GM12872 (cell line): ENCODE data around the gene GCDH.

Experiments
- TF ChIP-seq, protein P1 (sequence below): IDR thresholded peaks from 3 replicates; pipeline ENCODE4 v1.5.1; 2011; ENCODE audit warnings: low read depth, mild to moderate bottlenecking, low read length, moderate library complexity; ENCODE audit not compliant: insufficient read depth

Gene GCDH

DNA sequence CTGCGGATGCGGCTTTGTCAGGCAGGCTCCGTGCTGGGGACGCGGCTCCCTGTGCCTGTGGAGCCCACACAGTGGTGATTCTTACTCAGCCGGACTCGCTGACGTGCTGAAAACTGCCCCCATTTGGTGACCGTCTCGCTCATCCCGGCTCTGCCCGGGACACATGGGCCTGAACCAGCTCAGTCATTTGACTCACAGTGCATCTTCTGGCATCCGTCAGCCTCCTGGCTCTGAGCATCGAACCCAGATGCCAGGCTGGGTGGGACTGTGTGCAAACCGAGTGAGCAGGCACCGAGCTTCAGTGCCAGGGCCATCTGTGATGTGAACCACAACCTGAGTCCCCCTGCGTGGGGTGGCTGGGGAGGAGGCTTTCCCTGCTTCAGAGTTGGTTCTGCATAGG lies 5.5 kb downstream of the GCDH start:
- TF ChIP-seq, protein P1, sequence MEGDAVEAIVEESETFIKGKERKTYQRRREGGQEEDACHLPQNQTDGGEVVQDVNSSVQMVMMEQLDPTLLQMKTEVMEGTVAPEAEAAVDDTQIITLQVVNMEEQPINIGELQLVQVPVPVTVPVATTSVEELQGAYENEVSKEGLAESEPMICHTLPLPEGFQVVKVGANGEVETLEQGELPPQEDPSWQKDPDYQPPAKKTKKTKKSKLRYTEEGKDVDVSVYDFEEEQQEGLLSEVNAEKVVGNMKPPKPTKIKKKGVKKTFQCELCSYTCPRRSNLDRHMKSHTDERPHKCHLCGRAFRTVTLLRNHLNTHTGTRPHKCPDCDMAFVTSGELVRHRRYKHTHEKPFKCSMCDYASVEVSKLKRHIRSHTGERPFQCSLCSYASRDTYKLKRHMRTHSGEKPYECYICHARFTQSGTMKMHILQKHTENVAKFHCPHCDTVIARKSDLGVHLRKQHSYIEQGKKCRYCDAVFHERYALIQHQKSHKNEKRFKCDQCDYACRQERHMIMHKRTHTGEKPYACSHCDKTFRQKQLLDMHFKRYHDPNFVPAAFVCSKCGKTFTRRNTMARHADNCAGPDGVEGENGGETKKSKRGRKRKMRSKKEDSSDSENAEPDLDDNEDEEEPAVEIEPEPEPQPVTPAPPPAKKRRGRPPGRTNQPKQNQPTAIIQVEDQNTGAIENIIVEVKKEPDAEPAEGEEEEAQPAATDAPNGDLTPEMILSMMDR: no peak

DNA sequence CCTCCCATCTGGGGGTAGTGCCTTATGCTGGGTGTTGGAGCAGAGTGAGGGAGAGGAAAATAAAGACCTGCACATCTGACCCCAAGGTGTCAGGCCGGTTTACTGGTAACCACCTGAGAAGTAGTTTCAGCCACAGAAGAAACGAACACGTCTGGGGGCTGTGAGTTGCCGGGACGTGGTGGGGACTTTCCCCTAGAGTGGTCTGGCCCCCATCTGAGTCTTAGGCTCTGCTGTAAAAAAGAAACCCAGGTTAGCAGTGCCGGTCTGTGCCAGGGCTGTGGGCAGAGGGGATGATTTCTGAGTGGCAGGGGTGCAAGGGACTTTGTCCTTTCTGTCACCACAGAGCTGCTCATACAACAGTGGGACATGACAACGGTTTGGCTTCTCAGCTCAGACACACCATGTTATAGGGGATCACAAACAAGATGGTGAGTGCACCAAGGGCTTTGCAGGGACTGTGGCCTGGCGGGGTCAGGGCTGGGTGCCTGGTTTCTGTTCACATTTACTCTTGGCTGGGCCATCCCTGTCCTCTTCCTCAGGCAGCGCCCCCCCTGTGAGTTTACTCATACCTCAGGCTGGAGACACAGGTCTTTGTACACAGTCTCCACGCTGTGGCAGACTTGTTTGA lies 9.0 kb downstream of the GCDH start:
- TF ChIP-seq, protein P1: no peak

DNA sequence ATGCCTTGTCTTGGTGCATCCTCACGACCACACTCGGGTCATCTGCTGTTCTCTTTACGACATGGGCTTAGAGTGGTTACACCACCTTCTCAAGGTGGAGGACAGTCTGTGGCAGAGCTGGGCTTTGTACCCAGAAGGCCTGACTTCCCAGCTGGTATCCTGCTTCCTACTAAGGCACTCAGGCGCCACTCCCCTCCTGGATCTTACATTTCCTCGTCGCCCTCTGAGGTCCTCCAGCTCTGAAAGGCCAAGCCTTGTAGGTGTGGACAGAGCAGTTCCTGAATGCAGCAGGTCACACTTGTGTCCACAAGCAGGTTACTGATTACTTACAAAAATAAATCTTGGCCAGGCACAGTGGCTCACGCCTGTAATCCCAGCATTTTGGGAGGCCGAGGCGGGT lies 16.2 kb downstream of the GCDH start:
- TF ChIP-seq, protein P1: no peak

DNA sequence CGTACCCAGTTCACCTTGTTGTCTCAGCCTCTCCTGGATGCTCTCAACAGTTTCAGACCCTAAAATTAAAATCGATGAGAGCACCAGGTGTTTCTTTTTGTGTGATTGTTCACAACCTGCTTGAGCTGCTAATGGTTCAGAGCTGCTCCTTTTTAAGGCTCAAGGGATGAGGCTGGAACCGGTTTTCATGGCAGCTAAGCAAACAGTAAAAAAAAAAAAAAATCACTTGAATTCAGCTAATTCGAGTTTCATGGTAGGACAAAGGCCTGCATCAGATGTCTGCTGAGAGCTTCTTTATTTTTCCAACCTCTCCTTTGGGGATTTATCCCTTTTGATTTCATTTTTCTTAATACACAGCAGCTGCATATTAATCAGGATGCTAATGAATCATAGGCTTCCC lies 21.6 kb downstream of the GCDH start:
- TF ChIP-seq, protein P1: no peak

DNA sequence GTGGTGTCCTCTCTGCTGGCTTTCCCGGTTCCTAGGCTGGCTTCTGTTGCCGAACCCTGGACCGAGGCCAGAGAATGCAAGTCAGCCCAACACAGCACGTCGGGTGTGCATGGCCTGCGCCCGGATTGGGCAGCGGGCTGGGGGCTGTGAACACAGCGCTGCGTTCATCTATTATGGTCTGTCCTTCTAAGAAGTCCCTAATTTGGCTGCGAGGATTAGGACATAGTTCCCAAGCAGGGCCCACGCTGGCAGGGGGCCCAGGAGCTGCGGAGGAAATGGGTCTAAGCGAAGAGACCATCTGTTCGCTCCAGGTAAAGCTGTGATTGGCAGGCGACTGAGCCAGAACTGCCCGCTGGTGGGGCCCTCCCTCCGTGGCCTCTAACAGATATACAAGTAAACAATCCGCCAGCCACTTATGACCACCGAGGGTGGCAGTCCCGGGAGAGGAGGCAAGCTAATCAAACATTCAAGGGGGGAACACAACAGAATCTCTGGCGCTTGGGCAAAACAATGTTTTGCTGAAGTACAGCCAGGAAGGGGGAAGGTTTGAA lies 22.1 kb downstream of the GCDH start:
- TF ChIP-seq, protein P1: no peak

DNA sequence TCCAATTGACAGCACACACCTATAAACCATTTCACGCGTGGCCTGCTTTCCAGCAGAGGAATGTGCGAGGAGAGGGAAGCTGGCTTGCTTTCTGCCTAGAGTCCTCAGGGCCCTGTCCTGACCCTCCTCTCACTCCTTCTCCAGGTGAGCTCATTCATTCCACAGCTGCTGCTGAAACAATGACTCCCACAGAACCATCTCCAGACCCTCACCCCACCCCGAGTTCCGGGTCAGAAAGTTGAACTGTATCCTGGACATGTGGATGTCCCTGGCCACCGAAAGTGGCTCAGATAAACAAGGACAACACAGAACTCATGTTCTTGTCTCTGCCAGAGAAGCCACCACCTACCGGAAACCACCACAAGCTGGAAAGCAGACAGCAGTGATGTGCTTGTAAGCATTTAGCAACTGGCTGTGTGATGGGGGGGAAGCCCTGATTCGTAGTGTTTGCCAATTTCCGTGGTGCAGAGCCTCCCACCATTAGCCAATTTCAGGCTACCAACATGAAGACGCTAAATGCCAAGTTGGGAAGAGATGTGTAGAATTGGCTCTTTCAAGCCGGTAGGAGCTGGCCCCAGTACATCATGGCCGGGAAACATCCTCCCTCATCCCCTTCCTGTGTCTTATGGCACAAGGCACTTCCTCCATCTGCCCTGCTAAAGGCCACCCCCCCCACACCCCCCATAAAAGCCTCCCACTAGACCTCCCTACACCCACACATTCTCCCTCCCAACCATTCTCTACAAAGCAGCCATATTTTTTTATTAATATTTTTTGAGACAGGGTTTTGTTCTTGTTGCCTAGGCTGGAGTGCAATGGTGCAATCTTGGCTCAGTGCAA lies 23.1 kb downstream of the GCDH start:
- TF ChIP-seq, protein P1: no peak

DNA sequence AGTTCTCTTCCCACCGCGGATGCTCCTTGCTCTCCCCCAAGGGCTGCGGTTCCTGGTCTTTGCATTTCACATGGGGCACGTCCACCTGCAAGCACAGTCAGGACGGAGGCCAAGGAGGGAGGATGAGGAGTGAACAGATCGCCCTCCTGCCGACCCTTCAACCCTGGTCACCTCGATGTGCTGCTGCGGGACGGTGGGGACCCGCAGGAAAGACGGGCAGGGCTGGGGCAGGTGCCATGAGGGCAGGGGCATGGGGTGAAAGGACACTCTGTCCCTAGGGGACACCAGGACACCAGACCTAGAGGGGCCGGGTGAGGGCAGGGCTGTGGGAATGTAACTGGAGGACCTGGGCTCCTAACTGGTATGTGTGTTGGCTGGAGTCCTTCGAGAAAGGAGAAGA lies 27.3 kb downstream of the GCDH start:
- TF ChIP-seq, protein P1: no peak
